Measurements from ENCODE around the gene BAG1. TPM values are rescaled to one million over a fixed set of nuclear protein-coding genes. Genes with fewer than 3 reads are reported as not detected.

The BAG1 gene
- 113 to 132 TPM (median 127 TPM) in 5 replicates for total RNA-seq (2022; extraction: Qiagen RNA extraction)

DNA sequence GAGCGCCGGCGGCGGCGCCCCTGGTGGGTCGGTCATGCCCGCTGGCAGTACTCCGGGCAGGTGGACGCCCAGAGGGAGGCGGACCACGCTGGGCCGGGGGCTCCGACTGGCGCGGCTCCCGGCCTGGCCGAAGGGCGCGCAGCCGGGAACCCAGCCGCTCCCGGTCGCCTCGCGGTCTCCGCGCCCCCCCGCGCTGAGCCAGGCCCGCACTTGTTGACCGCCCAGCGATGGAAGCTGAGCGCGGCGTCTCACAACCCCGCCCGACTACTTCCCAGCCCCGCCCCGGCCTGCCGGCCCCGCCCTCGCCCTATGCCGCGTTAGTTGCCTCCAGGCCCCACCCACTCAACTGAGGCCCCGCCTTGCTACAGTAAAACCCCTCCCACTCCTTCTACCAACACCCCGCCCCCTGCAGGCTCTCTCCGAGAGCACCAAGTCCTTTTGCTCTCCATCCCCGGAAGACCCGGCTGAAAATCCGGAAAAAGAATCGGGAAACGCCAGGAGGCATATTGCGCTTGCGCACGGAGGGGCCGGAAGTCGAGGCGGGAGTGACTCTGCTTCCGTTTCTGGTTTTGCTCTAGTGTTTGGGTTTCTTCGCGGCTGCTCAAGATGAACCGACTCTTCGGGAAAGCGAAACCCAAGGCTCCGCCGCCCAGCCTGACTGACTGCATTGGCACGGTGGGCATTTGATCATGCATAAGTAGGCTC is at the start of gene BAG1, which contains the start of gene CHMP5:
TSS of gene BAG1 (minus strand) at position 236 of the 705 bp plus-strand sequence.
TSS of gene CHMP5 (plus strand) at position 577 of the 705 bp plus-strand sequence. CDS start at position 607, 30 bp downstream.

DNA sequence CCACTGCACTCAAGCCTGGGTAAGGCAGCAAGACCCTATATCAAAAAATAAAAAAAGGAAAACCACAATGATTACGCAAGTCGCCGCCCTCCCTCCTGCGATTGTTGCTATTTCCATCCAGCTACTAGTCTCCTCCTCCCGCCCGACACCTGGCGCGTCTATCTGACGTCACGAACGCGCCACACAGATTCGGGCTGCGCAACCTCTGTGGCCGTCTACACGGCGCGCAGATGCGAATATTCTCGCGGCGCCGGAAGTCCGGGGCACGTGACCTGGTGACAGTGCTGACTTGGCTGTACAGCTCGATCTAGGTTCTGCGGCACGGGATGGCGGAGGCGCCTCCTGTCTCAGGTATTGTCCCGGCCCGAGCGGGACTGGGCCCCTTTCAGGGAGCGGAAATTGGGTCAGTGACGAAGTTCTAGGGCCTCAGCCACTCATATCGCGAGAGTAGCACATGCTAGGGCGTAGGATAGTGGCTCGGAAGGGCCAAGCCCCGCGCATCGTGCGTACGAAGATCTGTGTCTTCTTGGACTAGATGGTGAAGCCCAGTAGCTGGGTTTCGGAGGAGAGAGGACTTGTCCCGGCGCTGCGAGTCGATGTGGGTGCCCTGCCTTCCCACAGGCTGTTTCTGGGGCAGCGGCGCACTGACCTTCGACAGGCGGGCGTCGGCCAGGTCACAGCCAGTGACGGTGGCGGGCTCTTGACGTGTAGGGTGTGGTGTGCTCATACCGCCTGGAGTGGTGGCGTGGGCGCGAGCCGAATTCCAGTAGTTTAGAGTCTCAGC is 25.9 kb upstream of the BAG1 start, which contains the start of gene NFX1:
TSS of gene NFX1 (plus strand) at position 270 of the 784 bp plus-strand sequence. CDS start at position 327, 57 bp downstream.

DNA sequence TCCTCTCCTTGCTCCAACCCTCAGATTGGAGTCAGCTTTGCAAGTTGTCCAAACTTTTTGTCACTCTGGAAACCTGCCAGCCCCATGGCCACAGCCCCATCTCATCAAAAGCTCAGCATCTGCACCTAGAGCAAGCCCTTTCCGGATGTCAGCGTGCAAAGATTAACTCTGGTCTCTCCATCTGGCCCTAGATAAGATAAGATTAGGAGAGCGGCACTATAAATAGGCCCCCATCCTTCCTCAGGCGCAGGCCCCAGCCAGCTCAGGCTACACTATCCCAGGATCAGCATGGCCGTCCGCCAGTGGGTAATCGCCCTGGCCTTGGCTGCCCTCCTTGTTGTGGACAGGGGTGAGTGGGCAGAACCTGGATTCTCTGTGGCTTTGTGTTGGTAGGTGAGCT is 24.6 kb downstream of the BAG1 start, which contains the start of gene SPINK4:
TSS of gene SPINK4 (plus strand) at position 247 of the 400 bp plus-strand sequence. CDS start at position 289, 42 bp downstream.

Other genes with a start within 250 kb of the BAG1 start
- gene DNAJA1, start 239.4 kb downstream of the BAG1 start, total RNA-seq (2022; extraction: Qiagen RNA extraction), result 198 to 234 TPM (median 219 TPM) in 5 replicates
- gene SMU1, start 188.0 kb downstream of the BAG1 start, total RNA-seq (2022; extraction: Qiagen RNA extraction), result 17.0 to 22.9 TPM (median 17.7 TPM) in 5 replicates
- gene B4GALT1, start 97.4 kb downstream of the BAG1 start, total RNA-seq (2022; extraction: Qiagen RNA extraction), result 201 to 239 TPM (median 228 TPM) in 5 replicates
- gene SPINK4, start 24.5 kb downstream of the BAG1 start, total RNA-seq (2022; extraction: Qiagen RNA extraction), result not detected in 5 replicates
- gene CHMP5, start 341 bp upstream of the BAG1 start, total RNA-seq (2022; extraction: Qiagen RNA extraction), result 66.7 to 80.8 TPM (median 71.7 TPM) in 5 replicates
- 30.1 to 32.4 TPM (median 31.7 TPM) in 5 replicates for gene NFX1, start 25.8 kb upstream of the BAG1 start, total RNA-seq (2022; extraction: Qiagen RNA extraction)
- gene AQP7, start 137.9 kb upstream of the BAG1 start, total RNA-seq (2022; extraction: Qiagen RNA extraction), result 0.25 to 0.53 TPM (median 0.32 TPM) in 5 replicates
- 18.8 to 31.6 TPM (median 24.2 TPM) in 5 replicates for gene AQP3, start 182.9 kb upstream of the BAG1 start, total RNA-seq (2022; extraction: Qiagen RNA extraction)
- 66.8 to 75.7 TPM (median 73.8 TPM) in 5 replicates for gene NOL6, start 209.2 kb upstream of the BAG1 start, total RNA-seq (2022; extraction: Qiagen RNA extraction)

Data from A549 treated with AZD2906 at 1 μM for 4 hours (cell line).